Hepatocyte (in vitro differentiated cells): ENCODE results near the gene DLGAP5. TPM values are rescaled to one million over a fixed set of nuclear protein-coding genes. Genes with fewer than 3 reads are reported as not detected.

Experiments
- DNase-seq: peaks from one replicate; pipeline ENCODE4 v3.0.0-alpha.2; 2016; ENCODE audit warnings: low spot score
- H2AFZ ChIP-seq: fragments of 200-600 bp; sonication (generic); 2 replicates; pipeline ENCODE4 v1.6.0; 2016; ENCODE audit warnings: antibody characterized with exemption, mild to moderate bottlenecking
- H3K27ac ChIP-seq: fragments of 200-600 bp; sonication (generic); 2 replicates; pipeline ENCODE4 v1.5.1; 2016; ENCODE audit warnings: mild to moderate bottlenecking
- H3K27me3 ChIP-seq: fragments of 200-600 bp; sonication (generic); 2 replicates; pipeline ENCODE4 v1.6.1; 2016
- H3K36me3 ChIP-seq: fragments of 200-600 bp; sonication (generic); replicated peaks from 2 replicates; pipeline ENCODE4 v1.5.1; 2016; ENCODE audit warnings: low read depth; ENCODE audit not compliant: insufficient read depth
- H3K4me1 ChIP-seq: fragments of 200-600 bp; sonication (generic); 2 replicates; pipeline ENCODE4 v1.5.1; 2016; ENCODE audit warnings: mild to moderate bottlenecking, moderate library complexity; ENCODE audit not compliant: insufficient read depth
- H3K4me2 ChIP-seq: fragments of 200-600 bp; sonication (generic); 2 replicates; pipeline ENCODE4 v1.6.0; 2016
- H3K4me3 ChIP-seq: fragments of 200-600 bp; sonication (generic); 2 replicates; pipeline ENCODE4 v1.5.1; 2016; ENCODE audit warnings: mild to moderate bottlenecking
- H3K79me2 ChIP-seq: fragments of 200-600 bp; sonication (generic); 2 replicates; pipeline ENCODE4 v1.6.0; 2017; ENCODE audit warnings: mild to moderate bottlenecking
- H3K9me2 ChIP-seq: fragments of 200-600 bp; sonication (generic); replicated peaks from 2 replicates; pipeline ENCODE4 v1.6.0; 2017; ENCODE audit warnings: mild to moderate bottlenecking; ENCODE audit not compliant: insufficient read depth
- H3K9me3 ChIP-seq: fragments of 200-600 bp; sonication (generic); 2 replicates; pipeline ENCODE4 v1.5.1; 2016; ENCODE audit warnings: low read depth, mild to moderate bottlenecking
- H4K20me1 ChIP-seq: fragments of 200-600 bp; sonication (generic); 2 replicates; pipeline ENCODE4 v1.6.0; 2016; ENCODE audit warnings: mild to moderate bottlenecking; ENCODE audit not compliant: insufficient read depth, poor library complexity, severe bottlenecking
- EZH2 ChIP-seq: fragments of 200-600 bp; sonication (generic); IDR thresholded peaks from 2 replicates; pipeline ENCODE4 v1.6.1; 2016; ENCODE audit warnings: antibody characterized with exemption, mild to moderate bottlenecking, borderline replicate concordance
- EZH2phosphoT487 ChIP-seq: fragments of 200-600 bp; sonication (generic); IDR thresholded peaks from one replicate; pipeline ENCODE4 v1.6.1; 2018; ENCODE audit warnings: antibody characterized with exemption, mild to moderate bottlenecking, low read depth, moderate library complexity; ENCODE audit not compliant: unreplicated experiment, severe bottlenecking
- WGBS: methylation state at CpG from one replicate; pipeline ENCODE4 v1.1.6; 2016; ENCODE audit warnings: low lambda C conversion rate; ENCODE audit errors: missing lambda C conversion rate; 5-methylcytosine and 5-hydroxymethylcytosine counted together
- polyA plus RNA-seq: library from polyadenylated mRNA; unstranded; fragments of >200 nt; fragmentation: Nextera tagmentation; extraction: Ambion mirVana; gene quantifications from 2 replicates; pipeline ENCODE4 v1.2.1, GENCODE V29; 2016
- total RNA-seq: library from RNA; depleted of rRNA; stranded (reverse); fragments of >200 nt; gene quantifications from 2 replicates; pipeline ENCODE4 v1.2.3, GENCODE V29; 2014
- TF ChIP-seq, protein P1 (sequence below): fragments of 200-600 bp; sonication (generic); IDR thresholded peaks from 2 replicates; pipeline ENCODE4 v1.5.1; 2016; ENCODE audit warnings: antibody characterized with exemption, mild to moderate bottlenecking; ENCODE audit not compliant: poor library complexity

Gene DLGAP5
- total and polyA plus RNA-seq, 2 experiments from 2014 or later: 7.7 to 10.8 TPM

- peaks cover 4% of the 10 kb centered on the region for H3K4me1 ChIP-seq
Observed at GRCh38 chr14:55136885-55137786, 54.2 kb downstream of the DLGAP5 start.

GRCh38 chr14:55136241-55136640, 55.1 kb downstream of the DLGAP5 start:
- Histone ChIP-seq H4K20me1 (peaks cover 71% of the 10 kb centered on the region), H3K27me3 (no peaks in the 10 kb centered on the region), H3K4me1 (peaks cover 4% of the 10 kb centered on the region), H2AFZ (no peak overlapping the region), H3K9me3 (no peaks in the 10 kb centered on the region), H3K4me3 (no peak overlapping the region), H3K79me2 (peaks cover 78% of the 10 kb centered on the region), H3K27ac (peak overlapping the region; percentile 41), H3K9me2 (no peaks in the 10 kb centered on the region), H3K4me2 (peak overlapping the region; percentile 83), H3K36me3 (peaks cover 4% of the 10 kb centered on the region)
- no peak for DNase-seq
- TF ChIP-seq EZH2: no peak
- TF ChIP-seq EZH2phosphoT487: no peak
- TF ChIP-seq, protein P1, sequence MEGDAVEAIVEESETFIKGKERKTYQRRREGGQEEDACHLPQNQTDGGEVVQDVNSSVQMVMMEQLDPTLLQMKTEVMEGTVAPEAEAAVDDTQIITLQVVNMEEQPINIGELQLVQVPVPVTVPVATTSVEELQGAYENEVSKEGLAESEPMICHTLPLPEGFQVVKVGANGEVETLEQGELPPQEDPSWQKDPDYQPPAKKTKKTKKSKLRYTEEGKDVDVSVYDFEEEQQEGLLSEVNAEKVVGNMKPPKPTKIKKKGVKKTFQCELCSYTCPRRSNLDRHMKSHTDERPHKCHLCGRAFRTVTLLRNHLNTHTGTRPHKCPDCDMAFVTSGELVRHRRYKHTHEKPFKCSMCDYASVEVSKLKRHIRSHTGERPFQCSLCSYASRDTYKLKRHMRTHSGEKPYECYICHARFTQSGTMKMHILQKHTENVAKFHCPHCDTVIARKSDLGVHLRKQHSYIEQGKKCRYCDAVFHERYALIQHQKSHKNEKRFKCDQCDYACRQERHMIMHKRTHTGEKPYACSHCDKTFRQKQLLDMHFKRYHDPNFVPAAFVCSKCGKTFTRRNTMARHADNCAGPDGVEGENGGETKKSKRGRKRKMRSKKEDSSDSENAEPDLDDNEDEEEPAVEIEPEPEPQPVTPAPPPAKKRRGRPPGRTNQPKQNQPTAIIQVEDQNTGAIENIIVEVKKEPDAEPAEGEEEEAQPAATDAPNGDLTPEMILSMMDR: no peak
- WGBS: 86% methylated on average over 3 of the region's 3 CpGs

More at GRCh38 chr14:55136885-55137786, 54.2 kb downstream of the DLGAP5 start:
- peak overlapping the region; percentile 83 for H3K4me2 ChIP-seq
- no peak for DNase-seq
- no peaks in the 10 kb centered on the region for H3K9me2 ChIP-seq
- no peak for TF ChIP-seq EZH2phosphoT487
- no peak for TF ChIP-seq EZH2
- TF ChIP-seq, protein P1: no peak
- H3K36me3 ChIP-seq: peaks cover 4% of the 10 kb centered on the region
- peaks cover 69% of the 10 kb centered on the region for H3K79me2 ChIP-seq
- H3K27ac ChIP-seq: peak overlapping the region; percentile 41
- no peaks in the 10 kb centered on the region for H3K9me3 ChIP-seq
- WGBS: 78% methylated on average over 12 of the region's 12 CpGs
- H3K4me3 ChIP-seq: no peak overlapping the region
- no peaks in the 10 kb centered on the region for H3K27me3 ChIP-seq
- no peak overlapping the region for H2AFZ ChIP-seq
- peaks cover 63% of the 10 kb centered on the region for H4K20me1 ChIP-seq

DNA sequence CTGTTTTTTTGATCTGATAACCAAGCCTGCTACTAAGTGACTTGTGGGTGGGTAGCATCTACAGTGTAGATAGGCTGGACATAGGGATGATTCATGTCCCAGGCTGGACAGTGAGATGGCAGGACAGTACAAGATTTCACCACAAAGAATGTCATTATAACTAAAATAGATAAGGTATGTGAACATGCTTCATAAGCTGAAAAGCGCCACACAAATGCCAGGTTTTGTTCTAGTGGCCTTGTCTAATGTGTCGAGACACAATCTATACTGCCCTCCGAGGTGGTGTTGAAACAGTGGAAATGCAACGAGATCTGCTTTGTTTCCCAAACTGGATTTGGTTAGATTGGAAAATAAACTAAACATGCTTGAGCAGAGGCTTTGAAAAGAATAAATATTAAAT, 58.0 kb downstream of the DLGAP5 start:
- peaks cover 78% of the 10 kb centered on the region for H4K20me1 ChIP-seq
- H3K9me2 ChIP-seq: no peaks in the 10 kb centered on the region
- peaks cover 4% of the 10 kb centered on the region for H3K4me1 ChIP-seq
- H3K9me3 ChIP-seq: no peaks in the 10 kb centered on the region
- peak overlapping the region; percentile 10 for H3K27ac ChIP-seq
- TF ChIP-seq EZH2 (no peak), EZH2phosphoT487 (no peak)
- TF ChIP-seq, protein P1: peak; percentile 42
- H3K36me3 ChIP-seq: no peaks in the 10 kb centered on the region
- DNase-seq: peak; percentile 40
- H3K27me3 ChIP-seq: no peaks in the 10 kb centered on the region
- peak overlapping the region; percentile 83 for H3K4me2 ChIP-seq
- peaks cover 89% of the 10 kb centered on the region for H3K79me2 ChIP-seq
- H2AFZ ChIP-seq: no peak overlapping the region
- WGBS: 69% methylated on average over 4 of the region's 4 CpGs
- H3K4me3 ChIP-seq: no peak overlapping the region
